Embryonic facial prominence (tissue), 1 donor: Measurements from ENCODE around the gene KRT71.

ENCODE experiments used
- DNase-seq: peaks from one replicate; pipeline ENCODE4 v3.0.0-alpha.2; 2016; ENCODE audit errors: extremely low spot score

The KRT71 gene

GRCh38 chr12:52497975-52498374, 55.0 kb downstream of the KRT71 start:
- DNase-seq, result no peak

GRCh38 chr12:52496590-52497071, 56.3 kb downstream of the KRT71 start:
- DNase-seq, result no peak

GRCh38 chr12:52496054-52496453, 56.9 kb downstream of the KRT71 start:
- DNase-seq, result no peak

- no peak for DNase-seq
Observed at GRCh38 chr12:52495389-52495788, 57.6 kb downstream of the KRT71 start.

GRCh38 chr12:52494518-52494917, 58.4 kb downstream of the KRT71 start:
- DNase-seq, result no peak

GRCh38 chr12:52494100-52494499, 58.8 kb downstream of the KRT71 start:
- DNase-seq, result no peak
